Liver (tissue), 3 donors: Measurements from ENCODE around the gene IL17REL.

ENCODE experiments used
- GABPA ChIP-seq, 2 donors: IDR thresholded peaks in 1 of 2; conservative IDR thresholded peaks in 1 of 2; 2 replicates each; pipeline ENCODE4 v1.6.1; 2016; ENCODE audit warnings: antibody characterized with exemption in 2 of 2, mild to moderate bottlenecking in 1 of 2, moderate library complexity in 1 of 2
- HNF4A ChIP-seq, 2 donors: conservative IDR thresholded peaks; 2 replicates each; pipeline ENCODE4 v1.6.1; 2016; ENCODE audit warnings: antibody characterized with exemption in 2 of 2, mild to moderate bottlenecking in 2 of 2
- NR2F2 ChIP-seq: IDR thresholded peaks from 2 replicates; pipeline ENCODE4 v1.6.1; 2016; ENCODE audit warnings: antibody characterized with exemption
- RAD21 ChIP-seq, 2 donors: IDR thresholded peaks; 2 replicates each; pipeline ENCODE4 v1.6.1; 2016; ENCODE audit warnings: antibody characterized with exemption in 2 of 2, mild to moderate bottlenecking in 2 of 2
- RXRA ChIP-seq, 2 donors: IDR thresholded peaks; 2 replicates each; pipeline ENCODE4 v1.6.1; 2017 to 2018; ENCODE audit warnings: antibody characterized with exemption in 2 of 2, mild to moderate bottlenecking in 1 of 2
- TAF1 ChIP-seq: conservative IDR thresholded peaks from 2 replicates; pipeline ENCODE4 v1.6.1; 2016; ENCODE audit warnings: antibody characterized with exemption, mild to moderate bottlenecking
- YY1 ChIP-seq: IDR thresholded peaks from 2 replicates; pipeline ENCODE4 v1.6.1; 2016; ENCODE audit warnings: antibody characterized with exemption, mild to moderate bottlenecking
- TF ChIP-seq, protein P1 (sequence below): fragments of 150-350 bp; IDR thresholded peaks from 2 replicates; pipeline ENCODE4 v1.5.1; 2017; ENCODE audit warnings: improper control_type of control experiment, low read depth, low read length; ENCODE audit not compliant: missing input control
- TF ChIP-seq, protein P2 (sequence below): IDR thresholded peaks from 2 replicates; pipeline ENCODE4 v1.6.1; 2016; ENCODE audit warnings: antibody characterized with exemption
- TF ChIP-seq, protein P3 (sequence below): IDR thresholded peaks from 2 replicates; pipeline ENCODE4 v1.6.1; 2016; ENCODE audit warnings: antibody characterized with exemption
- TF ChIP-seq, protein P4 (sequence below): IDR thresholded peaks from 2 replicates; pipeline ENCODE4 v1.6.1; 2016; ENCODE audit warnings: antibody characterized with exemption, mild to moderate bottlenecking
- donor health status: healthy.
- donor health status: healthy.

DNA sequence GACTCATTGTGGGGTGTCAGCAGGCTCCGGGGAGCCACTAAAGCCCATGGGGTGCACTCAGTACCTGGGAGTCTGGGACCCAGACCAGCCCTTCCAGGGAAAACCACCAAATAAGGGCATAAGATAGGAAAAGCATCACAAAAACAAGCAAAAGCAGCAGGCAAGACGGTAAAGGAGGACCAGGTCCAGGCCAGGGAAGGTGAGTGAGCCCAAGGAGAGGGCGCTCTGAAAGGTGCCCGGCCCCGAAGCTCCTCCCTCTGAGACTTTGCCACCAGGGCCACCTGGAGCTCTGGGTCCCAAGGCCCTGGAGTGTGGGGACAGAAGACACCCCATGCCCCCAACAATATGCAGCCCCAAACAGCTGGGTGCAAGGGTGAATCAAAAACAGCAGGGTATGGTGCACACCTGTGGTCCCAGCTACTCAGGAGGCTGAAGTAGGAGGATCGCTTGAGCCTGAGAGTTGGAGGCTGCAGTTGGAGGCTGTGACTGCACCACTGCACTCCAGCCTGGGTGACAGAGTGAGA lies 5.2 kb upstream of the IL17REL start:
- TF ChIP-seq, protein P1, sequence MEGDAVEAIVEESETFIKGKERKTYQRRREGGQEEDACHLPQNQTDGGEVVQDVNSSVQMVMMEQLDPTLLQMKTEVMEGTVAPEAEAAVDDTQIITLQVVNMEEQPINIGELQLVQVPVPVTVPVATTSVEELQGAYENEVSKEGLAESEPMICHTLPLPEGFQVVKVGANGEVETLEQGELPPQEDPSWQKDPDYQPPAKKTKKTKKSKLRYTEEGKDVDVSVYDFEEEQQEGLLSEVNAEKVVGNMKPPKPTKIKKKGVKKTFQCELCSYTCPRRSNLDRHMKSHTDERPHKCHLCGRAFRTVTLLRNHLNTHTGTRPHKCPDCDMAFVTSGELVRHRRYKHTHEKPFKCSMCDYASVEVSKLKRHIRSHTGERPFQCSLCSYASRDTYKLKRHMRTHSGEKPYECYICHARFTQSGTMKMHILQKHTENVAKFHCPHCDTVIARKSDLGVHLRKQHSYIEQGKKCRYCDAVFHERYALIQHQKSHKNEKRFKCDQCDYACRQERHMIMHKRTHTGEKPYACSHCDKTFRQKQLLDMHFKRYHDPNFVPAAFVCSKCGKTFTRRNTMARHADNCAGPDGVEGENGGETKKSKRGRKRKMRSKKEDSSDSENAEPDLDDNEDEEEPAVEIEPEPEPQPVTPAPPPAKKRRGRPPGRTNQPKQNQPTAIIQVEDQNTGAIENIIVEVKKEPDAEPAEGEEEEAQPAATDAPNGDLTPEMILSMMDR: no peak
- TF ChIP-seq, protein P2, sequence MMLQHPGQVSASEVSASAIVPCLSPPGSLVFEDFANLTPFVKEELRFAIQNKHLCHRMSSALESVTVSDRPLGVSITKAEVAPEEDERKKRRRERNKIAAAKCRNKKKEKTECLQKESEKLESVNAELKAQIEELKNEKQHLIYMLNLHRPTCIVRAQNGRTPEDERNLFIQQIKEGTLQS: no peak
- TF ChIP-seq, protein P3, sequence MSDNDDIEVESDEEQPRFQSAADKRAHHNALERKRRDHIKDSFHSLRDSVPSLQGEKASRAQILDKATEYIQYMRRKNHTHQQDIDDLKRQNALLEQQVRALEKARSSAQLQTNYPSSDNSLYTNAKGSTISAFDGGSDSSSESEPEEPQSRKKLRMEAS: no peak
- TF ChIP-seq RXRA (IDR thresholded peaks at IDR 0.05): no peak
- TF ChIP-seq, protein P4, sequence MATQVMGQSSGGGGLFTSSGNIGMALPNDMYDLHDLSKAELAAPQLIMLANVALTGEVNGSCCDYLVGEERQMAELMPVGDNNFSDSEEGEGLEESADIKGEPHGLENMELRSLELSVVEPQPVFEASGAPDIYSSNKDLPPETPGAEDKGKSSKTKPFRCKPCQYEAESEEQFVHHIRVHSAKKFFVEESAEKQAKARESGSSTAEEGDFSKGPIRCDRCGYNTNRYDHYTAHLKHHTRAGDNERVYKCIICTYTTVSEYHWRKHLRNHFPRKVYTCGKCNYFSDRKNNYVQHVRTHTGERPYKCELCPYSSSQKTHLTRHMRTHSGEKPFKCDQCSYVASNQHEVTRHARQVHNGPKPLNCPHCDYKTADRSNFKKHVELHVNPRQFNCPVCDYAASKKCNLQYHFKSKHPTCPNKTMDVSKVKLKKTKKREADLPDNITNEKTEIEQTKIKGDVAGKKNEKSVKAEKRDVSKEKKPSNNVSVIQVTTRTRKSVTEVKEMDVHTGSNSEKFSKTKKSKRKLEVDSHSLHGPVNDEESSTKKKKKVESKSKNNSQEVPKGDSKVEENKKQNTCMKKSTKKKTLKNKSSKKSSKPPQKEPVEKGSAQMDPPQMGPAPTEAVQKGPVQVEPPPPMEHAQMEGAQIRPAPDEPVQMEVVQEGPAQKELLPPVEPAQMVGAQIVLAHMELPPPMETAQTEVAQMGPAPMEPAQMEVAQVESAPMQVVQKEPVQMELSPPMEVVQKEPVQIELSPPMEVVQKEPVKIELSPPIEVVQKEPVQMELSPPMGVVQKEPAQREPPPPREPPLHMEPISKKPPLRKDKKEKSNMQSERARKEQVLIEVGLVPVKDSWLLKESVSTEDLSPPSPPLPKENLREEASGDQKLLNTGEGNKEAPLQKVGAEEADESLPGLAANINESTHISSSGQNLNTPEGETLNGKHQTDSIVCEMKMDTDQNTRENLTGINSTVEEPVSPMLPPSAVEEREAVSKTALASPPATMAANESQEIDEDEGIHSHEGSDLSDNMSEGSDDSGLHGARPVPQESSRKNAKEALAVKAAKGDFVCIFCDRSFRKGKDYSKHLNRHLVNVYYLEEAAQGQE: no peak
- no peak for TF ChIP-seq YY1
- no peak for TF ChIP-seq RAD21 (IDR thresholded peaks at IDR 0.05)
- no peak for TF ChIP-seq TAF1
- TF ChIP-seq NR2F2: no peak
- TF ChIP-seq GABPA (IDR thresholded peaks at IDR 0.05 in 1 of 2, conservative IDR thresholded peaks at IDR 0.05 in 1 of 2): no peak
- no peak for TF ChIP-seq HNF4A (conservative IDR thresholded peaks at IDR 0.05)
